ENCODE measurements around the gene JPH4. TPM values are rescaled to one million over a fixed set of nuclear protein-coding genes. Genes with fewer than 3 reads are reported as not detected.

Gene JPH4
- polyA plus RNA-seq, 1 of the 3 experiments (the other 2 are of a cell fraction), result 8.7 TPM

DNA sequence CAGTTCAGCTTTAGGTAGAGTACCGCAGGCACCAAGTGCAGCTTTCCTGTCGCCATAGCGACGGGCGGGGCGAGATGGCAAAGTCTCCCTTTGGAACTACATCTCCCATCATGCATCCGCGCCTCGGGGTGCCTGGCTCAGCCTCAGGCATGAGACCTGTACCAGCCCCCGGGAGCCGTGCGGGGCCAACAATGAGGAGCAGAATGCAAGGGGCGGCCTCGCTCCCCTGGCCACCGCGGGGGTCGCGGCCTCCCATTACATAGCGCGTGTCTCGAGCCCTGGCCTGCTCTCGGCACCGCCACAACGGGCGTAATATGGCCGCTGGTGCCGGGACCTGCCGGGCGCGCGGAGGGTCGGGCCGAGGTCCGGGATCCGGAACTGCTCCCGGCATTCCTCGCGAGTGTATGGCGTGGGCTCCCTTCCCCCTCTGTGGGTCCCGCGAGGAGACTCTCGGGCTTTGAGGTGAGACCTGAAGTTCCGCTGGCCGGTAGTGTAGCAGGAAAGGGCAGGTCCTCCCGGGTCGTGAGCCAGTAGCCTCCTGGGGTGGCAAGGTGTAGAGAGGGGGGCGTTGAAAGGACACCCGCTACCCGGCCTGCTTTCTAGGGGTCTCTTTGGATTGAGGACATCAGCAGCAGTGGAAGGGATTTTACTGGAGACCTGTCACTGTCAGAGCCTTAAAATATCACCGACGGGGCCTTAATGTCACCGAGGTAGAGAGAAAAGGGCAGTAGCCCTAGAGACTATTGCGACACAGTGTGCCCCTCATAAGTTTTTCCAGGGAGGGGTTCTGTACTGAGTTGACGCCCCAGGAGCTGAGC is 22.5 kb downstream of the JPH4 start, which contains the start of gene THTPA (continued):
- TF ChIP-seq CHD2 (IDR thresholded peaks at IDR 0.05; ENCODE audit: low read length, partially characterized antibody), result peak; percentile 98
- no peak for TF ChIP-seq SMC3 (IDR thresholded peaks at IDR 0.05; ENCODE audit: low read depth, low read length)

DNA sequence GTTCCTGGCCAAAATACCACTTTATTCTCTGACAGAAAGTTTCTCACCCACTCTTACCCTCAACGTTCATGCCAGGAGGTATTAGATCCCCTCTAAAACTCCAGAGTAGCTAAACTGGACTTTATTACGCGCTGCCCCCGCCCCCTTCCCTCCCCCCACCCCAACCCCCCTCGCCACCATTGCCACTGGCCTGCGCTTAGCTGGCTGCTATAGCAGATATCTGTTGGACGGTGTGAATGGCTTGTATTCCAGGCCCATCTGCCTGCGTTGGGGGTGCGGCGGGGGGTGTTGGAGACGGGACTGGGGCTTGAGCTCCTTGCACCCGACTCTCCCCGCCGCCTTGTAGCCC is 23.1 kb downstream of the JPH4 start:
- H3K27me3 ChIP-seq (ENCODE audit: insufficient read depth), result no peaks in the 10 kb centered on the region
- under 1% methylated on average over 14 of the region's 14 CpGs for WGBS (ENCODE audit: low lambda C conversion rate)
- peak overlapping the region; percentile 88 for H3K9ac ChIP-seq
- H3K27ac ChIP-seq (ENCODE audit: low read depth in 2 of 2, low read length in 1 of 2), result peak overlapping the region; percentile 74 to 91; a peak in 3 of 4 replicates
- H3F3A ChIP-seq (replicated peaks; ENCODE audit: insufficient read depth), result peaks cover 4% of the 10 kb centered on the region
- peak overlapping the region; percentile 93 for H3K4me2 ChIP-seq
- H2AFZ ChIP-seq (ENCODE audit: low read depth), result peak overlapping the region; percentile 76; the same call in 1 of the 2 replicates
- no peaks in the 10 kb centered on the region for H3K9me3 ChIP-seq
- ChIA-PET CTCF (interaction anchor here (1.0 to 19.5 kb wide), 4 partner anchors 14 to 78 kb away, joined by 3 to 785 read pairs (median 102); partner anchors contain the start of genes AP1G2 and NGDN), POLR2A (interaction anchor here (0.6 to 1.0 kb wide), 8 partner anchors 11 to 233 kb away, joined by 3 to 5 read pairs (median 3); partner anchors contain the start of gene JPH4)
- peak; percentile 74 for DNase-seq
- peaks cover 14% of the 10 kb centered on the region; the same call in 1 of the 2 replicates for H3K79me2 ChIP-seq (ENCODE audit: insufficient read depth)
- peak overlapping the region; percentile 76 to 93 for H3K4me3 ChIP-seq (ENCODE audit: low read depth in 2 of 2, low read length in 1 of 2)
- peaks cover 5 to 16% of the 10 kb centered on the region in 2 experiments; a peak in 1 of 4 replicates for H3K4me1 ChIP-seq (ENCODE audit: control insufficient read depth in 1 of 2, insufficient read depth in 2 of 2, low read depth in 1 of 2, low read length in 1 of 2)
- peaks cover 17 to 21% of the 10 kb centered on the region in 2 experiments for H3K36me3 ChIP-seq (replicated peaks in 1 of 2; ENCODE audit: control insufficient read depth in 1 of 2, insufficient read depth in 2 of 2, low read length in 1 of 2)
- TF ChIP-seq, protein P1, sequence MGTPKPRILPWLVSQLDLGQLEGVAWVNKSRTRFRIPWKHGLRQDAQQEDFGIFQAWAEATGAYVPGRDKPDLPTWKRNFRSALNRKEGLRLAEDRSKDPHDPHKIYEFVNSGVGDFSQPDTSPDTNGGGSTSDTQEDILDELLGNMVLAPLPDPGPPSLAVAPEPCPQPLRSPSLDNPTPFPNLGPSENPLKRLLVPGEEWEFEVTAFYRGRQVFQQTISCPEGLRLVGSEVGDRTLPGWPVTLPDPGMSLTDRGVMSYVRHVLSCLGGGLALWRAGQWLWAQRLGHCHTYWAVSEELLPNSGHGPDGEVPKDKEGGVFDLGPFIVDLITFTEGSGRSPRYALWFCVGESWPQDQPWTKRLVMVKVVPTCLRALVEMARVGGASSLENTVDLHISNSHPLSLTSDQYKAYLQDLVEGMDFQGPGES (IDR thresholded peaks at IDR 0.05; ENCODE audit: low read depth, low read length), result no peak
- TF ChIP-seq FOXM1 (IDR thresholded peaks at IDR 0.05; ENCODE audit: low read depth), result no peak
- TF ChIP-seq FOXJ3 (CRISPR knock-in tag; IDR thresholded peaks at IDR 0.05), result no peak
- TF ChIP-seq EZH2phosphoT487 (IDR thresholded peaks at IDR 0.05; ENCODE audit: borderline replicate concordance, low read depth), result no peak
- TF ChIP-seq, protein P2, sequence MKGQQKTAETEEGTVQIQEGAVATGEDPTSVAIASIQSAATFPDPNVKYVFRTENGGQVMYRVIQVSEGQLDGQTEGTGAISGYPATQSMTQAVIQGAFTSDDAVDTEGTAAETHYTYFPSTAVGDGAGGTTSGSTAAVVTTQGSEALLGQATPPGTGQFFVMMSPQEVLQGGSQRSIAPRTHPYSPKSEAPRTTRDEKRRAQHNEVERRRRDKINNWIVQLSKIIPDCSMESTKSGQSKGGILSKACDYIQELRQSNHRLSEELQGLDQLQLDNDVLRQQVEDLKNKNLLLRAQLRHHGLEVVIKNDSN (IDR thresholded peaks at IDR 0.05; ENCODE audit: borderline replicate concordance, low read depth), result no peak
- TF ChIP-seq, protein P3, sequence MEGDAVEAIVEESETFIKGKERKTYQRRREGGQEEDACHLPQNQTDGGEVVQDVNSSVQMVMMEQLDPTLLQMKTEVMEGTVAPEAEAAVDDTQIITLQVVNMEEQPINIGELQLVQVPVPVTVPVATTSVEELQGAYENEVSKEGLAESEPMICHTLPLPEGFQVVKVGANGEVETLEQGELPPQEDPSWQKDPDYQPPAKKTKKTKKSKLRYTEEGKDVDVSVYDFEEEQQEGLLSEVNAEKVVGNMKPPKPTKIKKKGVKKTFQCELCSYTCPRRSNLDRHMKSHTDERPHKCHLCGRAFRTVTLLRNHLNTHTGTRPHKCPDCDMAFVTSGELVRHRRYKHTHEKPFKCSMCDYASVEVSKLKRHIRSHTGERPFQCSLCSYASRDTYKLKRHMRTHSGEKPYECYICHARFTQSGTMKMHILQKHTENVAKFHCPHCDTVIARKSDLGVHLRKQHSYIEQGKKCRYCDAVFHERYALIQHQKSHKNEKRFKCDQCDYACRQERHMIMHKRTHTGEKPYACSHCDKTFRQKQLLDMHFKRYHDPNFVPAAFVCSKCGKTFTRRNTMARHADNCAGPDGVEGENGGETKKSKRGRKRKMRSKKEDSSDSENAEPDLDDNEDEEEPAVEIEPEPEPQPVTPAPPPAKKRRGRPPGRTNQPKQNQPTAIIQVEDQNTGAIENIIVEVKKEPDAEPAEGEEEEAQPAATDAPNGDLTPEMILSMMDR (IDR thresholded peaks at IDR 0.05), result no peak
- H4K20me1 ChIP-seq (ENCODE audit: insufficient read depth), result no peaks in the 10 kb centered on the region
- no peaks in the 10 kb centered on the region for H3K9me2 ChIP-seq
